Measurements from ENCODE around the gene CCNY. TPM values are rescaled to one million over a fixed set of nuclear protein-coding genes. Genes with fewer than 3 reads are reported as not detected.

The CCNY gene
- total RNA-seq, 1 experiment from 2014 or later: 53.3 TPM

DNA sequence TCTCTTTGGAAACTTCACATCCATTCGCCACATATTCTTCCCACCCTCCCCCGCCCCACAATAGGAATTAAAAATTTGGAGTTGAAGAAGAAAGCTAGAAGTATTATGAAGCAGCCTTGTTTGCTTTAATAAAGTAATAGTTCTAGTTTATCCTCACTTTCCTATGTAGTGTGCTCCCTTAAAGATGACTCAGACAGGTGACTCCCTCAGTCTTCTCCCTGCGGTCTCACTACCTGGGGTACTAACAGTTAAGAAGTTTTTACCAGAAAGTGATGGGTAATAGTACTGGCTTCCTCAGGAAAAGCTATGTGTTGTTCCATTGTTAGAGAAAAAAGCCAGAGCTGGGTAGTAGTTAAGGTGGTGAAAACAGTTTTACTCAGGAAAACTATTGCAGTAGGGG lies 58.6 kb downstream of the CCNY start:
- Mint-ChIP-seq H3K4me3 (no peak overlapping the region), H3K36me3 (peaks cover 16% of the 10 kb centered on the region), H3K4me1 (peaks cover 87% of the 10 kb centered on the region), H3K27me3 (ENCODE audit: low read depth) (no peaks in the 10 kb centered on the region), H3K27ac (peak overlapping the region; percentile 82; the same call in 1 of the 2 replicates), H3K9me3 (peaks cover 18% of the 10 kb centered on the region)
- ChIA-PET CTCF (interaction anchor here (1.0 kb wide), 1 partner anchor 15 kb away, joined by 3 read pairs; no protein-coding TSS in a partner anchor), POLR2A (no interaction called here)
- TF ChIP-seq ATF1 (CRISPR knock-in tag; IDR thresholded peaks at IDR 0.05) (no peak), ETV6 (CRISPR knock-in tag; IDR thresholded peaks at IDR 0.05) (no peak), TEAD1 (CRISPR knock-in tag; IDR thresholded peaks at IDR 0.05) (no peak), ZNF396 (CRISPR knock-in tag; IDR thresholded peaks at IDR 0.05; ENCODE audit: borderline replicate concordance) (no peak), ZNF317 (CRISPR knock-in tag; IDR thresholded peaks at IDR 0.05; ENCODE audit: borderline replicate concordance, low read depth) (no peak)
- DNase-seq (ENCODE audit: low spot score): no peak
- ATAC-seq: no peak

- TF ChIP-seq MXD4 (CRISPR knock-in tag; IDR thresholded peaks at IDR 0.05; ENCODE audit: borderline replicate concordance) (no peak), ZNF317 (CRISPR knock-in tag; IDR thresholded peaks at IDR 0.05; ENCODE audit: borderline replicate concordance, low read depth) (no peak), ZSCAN18 (CRISPR knock-in tag; IDR thresholded peaks at IDR 0.05) (no peak), ZNF263 (CRISPR knock-in tag; IDR thresholded peaks at IDR 0.05; ENCODE audit: low read depth) (no peak), SMAD4 (CRISPR knock-in tag; IDR thresholded peaks at IDR 0.05) (no peak), ZBTB43 (CRISPR knock-in tag; IDR thresholded peaks at IDR 0.05) (no peak), ZNF121 (CRISPR knock-in tag; IDR thresholded peaks at IDR 0.05) (no peak), JAZF1 (CRISPR knock-in tag; IDR thresholded peaks at IDR 0.05) (no peak)
- Mint-ChIP-seq H3K4me3 (no peak overlapping the region), H3K36me3 (peaks cover under 1% of the 10 kb centered on the region), H3K27ac (peak overlapping the region; percentile 89), H3K4me1 (peaks cover 79% of the 10 kb centered on the region), H3K9me3 (peaks cover 1% of the 10 kb centered on the region), H3K27me3 (ENCODE audit: low read depth) (no peaks in the 10 kb centered on the region)
- no peak for ATAC-seq
- ChIA-PET CTCF (interaction anchor here (1.1 kb wide), 1 partner anchor 150 kb away, joined by 3 read pairs; no protein-coding TSS in a partner anchor), POLR2A (no interaction called here)
- DNase-seq (ENCODE audit: low spot score): no peak
These were observed 60.5 kb downstream of the CCNY start for GRCh38 chr10:35396560-35397434.

GRCh38 chr10:35397953-35398352 lies 61.6 kb downstream of the CCNY start:
- POLR2A ChIA-PET: interaction anchor here (0.6 kb wide), 1 partner anchor 592 kb away, joined by 4 read pairs; no protein-coding TSS in a partner anchor
- Mint-ChIP-seq H3K27ac (no peak overlapping the region), H3K4me1 (peaks cover 70% of the 10 kb centered on the region), H3K4me3 (no peak overlapping the region), H3K36me3 (no peaks in the 10 kb centered on the region), H3K9me3 (no peaks in the 10 kb centered on the region), H3K27me3 (ENCODE audit: low read depth) (no peaks in the 10 kb centered on the region)
- no peak for DNase-seq (ENCODE audit: low spot score)
- ATAC-seq: no peak
- TF ChIP-seq ZNF416 (CRISPR knock-in tag; IDR thresholded peaks at IDR 0.05): no peak
- TF ChIP-seq EMX1 (CRISPR knock-in tag; IDR thresholded peaks at IDR 0.05): no peak
- CTCF ChIA-PET: no interaction called here

- Mint-ChIP-seq H3K27me3 (ENCODE audit: low read depth) (no peaks in the 10 kb centered on the region), H3K4me3 (no peak overlapping the region), H3K4me1 (peaks cover 66% of the 10 kb centered on the region), H3K27ac (0 out of 2 replicates have a peak overlapping the region, but pooled peaks have one; percentile 15), H3K9me3 (no peaks in the 10 kb centered on the region), H3K36me3 (no peaks in the 10 kb centered on the region)
- ATAC-seq: no peak
- no peak for DNase-seq (ENCODE audit: low spot score)
- TF ChIP-seq PRRX2 (CRISPR knock-in tag; IDR thresholded peaks at IDR 0.05) (no peak), ELF4 (CRISPR knock-in tag; IDR thresholded peaks at IDR 0.05; ENCODE audit: low read depth) (no peak), NR2C2 (CRISPR knock-in tag; IDR thresholded peaks at IDR 0.05) (no peak), NFE2L1 (CRISPR knock-in tag; IDR thresholded peaks at IDR 0.05) (no peak), GTF2I (CRISPR knock-in tag; conservative IDR thresholded peaks at IDR 0.05) (no peak)
- TF ChIP-seq, protein P1, sequence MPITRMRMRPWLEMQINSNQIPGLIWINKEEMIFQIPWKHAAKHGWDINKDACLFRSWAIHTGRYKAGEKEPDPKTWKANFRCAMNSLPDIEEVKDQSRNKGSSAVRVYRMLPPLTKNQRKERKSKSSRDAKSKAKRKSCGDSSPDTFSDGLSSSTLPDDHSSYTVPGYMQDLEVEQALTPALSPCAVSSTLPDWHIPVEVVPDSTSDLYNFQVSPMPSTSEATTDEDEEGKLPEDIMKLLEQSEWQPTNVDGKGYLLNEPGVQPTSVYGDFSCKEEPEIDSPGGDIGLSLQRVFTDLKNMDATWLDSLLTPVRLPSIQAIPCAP (CRISPR knock-in tag; IDR thresholded peaks at IDR 0.05): no peak
- ChIA-PET CTCF (no interaction called here), POLR2A (no interaction called here)
These were observed 62.0 kb downstream of the CCNY start for GRCh38 chr10:35398355-35398754.

Measured in WTC11 (cell line).